SK-N-SH (cell line): ENCODE results near the gene VIPR2. TPM values are rescaled to one million over a fixed set of nuclear protein-coding genes. Genes with fewer than 3 reads are reported as not detected.
A peak's percentile ranks its signal among the peaks of the same experiment; 100 is the strongest.

Experiments
- CTCF ChIA-PET: fragments of 300-600, 350-600 bp; formaldehyde crosslinking; extraction: SDS; loops from one replicate; lab custom pipeline; 2021; lab: Yijun Ruan, JAX
- POLR2A ChIA-PET: fragments of 350-600 bp; sonication (Branson Sonifier 250); formaldehyde crosslinking; extraction: SDS; loops from one replicate; lab custom pipeline; 2020; ENCODE audit warnings: antibody characterized with exemption, inconsistent platforms; lab: Yijun Ruan, JAX
- DNase-seq: peaks from one replicate; pipeline ENCODE4 v3.0.0; 2012
- H2AFZ ChIP-seq: fragments of 200-600 bp; sonication (generic); 2 replicates; pipeline ENCODE4 v1.8.1; 2016; ENCODE audit warnings: antibody characterized with exemption, mild to moderate bottlenecking, low read depth
- H3F3A ChIP-seq: fragments of 200-600 bp; sonication (generic); replicated peaks from 2 replicates; pipeline ENCODE3; 2016; ENCODE audit warnings: antibody characterized with exemption, mild to moderate bottlenecking; ENCODE audit not compliant: insufficient read depth
- H3K27ac ChIP-seq, 2 experiments: fragments of 200-500 bp in 1 of 2; fragments of 200-600 bp in 1 of 2; sonication (Bioruptor generic) in 1 of 2; sonication (generic), shearing (Covaris generic) in 1 of 2; 2 replicates each; pipeline versions ENCODE4 v1.5.1 to v1.6.1; 2014 to 2016; ENCODE audit warnings: low read depth in 2 of 2, inconsistent platforms in 1 of 2, low read length in 1 of 2, mild to moderate bottlenecking in 1 of 2, mixed read lengths in 1 of 2
- H3K27me3 ChIP-seq: fragments of 200-600 bp; sonication (generic), shearing (Covaris generic); 2 replicates; pipeline ENCODE4 v1.6.1; 2016; ENCODE audit warnings: mixed run types; ENCODE audit not compliant: insufficient read depth
- H3K36me3 ChIP-seq, 2 experiments: fragments of 200-500 bp in 1 of 2; fragments of 200-600 bp in 1 of 2; sonication (Bioruptor generic) in 1 of 2; sonication (generic) in 1 of 2; replicated peaks in 1 of 2; 2 replicates each; pipeline versions ENCODE3 to v1.5.1; 2014 to 2016; ENCODE audit warnings: low read length in 1 of 2, mild to moderate bottlenecking in 1 of 2; ENCODE audit not compliant: insufficient read depth in 2 of 2, control insufficient read depth in 1 of 2
- H3K4me1 ChIP-seq, 2 experiments: fragments of 200-500 bp in 1 of 2; fragments of 200-600 bp in 1 of 2; sonication (Bioruptor generic) in 1 of 2; sonication (generic), shearing (Covaris generic) in 1 of 2; 2 replicates each; pipeline versions ENCODE4 v1.5.1 to v1.6.1; 2014 to 2016; ENCODE audit warnings: low read depth in 1 of 2, low read length in 1 of 2, mixed run types in 1 of 2; ENCODE audit not compliant: insufficient read depth in 2 of 2, control insufficient read depth in 1 of 2
- H3K4me2 ChIP-seq: fragments of 200-600 bp; sonication (generic), shearing (Covaris generic); 2 replicates; pipeline ENCODE4 v1.6.1; 2017; ENCODE audit warnings: mixed run types
- H3K4me3 ChIP-seq, 2 experiments: fragments of 200-500 bp in 1 of 2; fragments of 200-600 bp in 1 of 2; sonication (Bioruptor generic) in 1 of 2; sonication (generic), shearing (Covaris generic) in 1 of 2; 2 replicates each; pipeline versions ENCODE4 v1.5.1 to v1.8.1; 2014 to 2016; ENCODE audit warnings: low read depth in 2 of 2, inconsistent platforms in 1 of 2, low read length in 1 of 2, mild to moderate bottlenecking in 1 of 2, mixed read lengths in 1 of 2, moderate library complexity in 1 of 2
- H3K79me2 ChIP-seq: fragments of 200-600 bp; sonication (generic); 2 replicates; pipeline ENCODE4 v1.8.1; 2017; ENCODE audit warnings: mild to moderate bottlenecking; ENCODE audit not compliant: insufficient read depth
- H3K9ac ChIP-seq: fragments of 200-600 bp; sonication (generic); 2 replicates; pipeline ENCODE4 v1.6.1; 2017; ENCODE audit warnings: mixed run types
- H3K9me2 ChIP-seq: fragments of 200-600 bp; sonication (generic); 2 replicates; pipeline ENCODE4 v1.6.1; 2017; ENCODE audit warnings: mixed run types
- H3K9me3 ChIP-seq: fragments of 200-600 bp; sonication (generic); 2 replicates; pipeline ENCODE4 v1.6.1; 2017; ENCODE audit warnings: mixed run types, mild to moderate bottlenecking, moderate library complexity
- H4K20me1 ChIP-seq: fragments of 200-600 bp; sonication (generic); 2 replicates; pipeline ENCODE4 v1.6.1; 2017; ENCODE audit warnings: mild to moderate bottlenecking, mixed run types; ENCODE audit not compliant: insufficient read depth
- CTCF ChIP-seq: fragments of 200-600 bp; sonication (generic); IDR thresholded peaks from 2 replicates; pipeline ENCODE4 v1.6.1; 2017; ENCODE audit warnings: antibody characterized with exemption, mild to moderate bottlenecking, moderate library complexity
- EP300 ChIP-seq, 2 experiments: IDR thresholded peaks; 2 replicates each; pipeline versions ENCODE4 v1.4.0 to v1.6.1; 2012; ENCODE audit warnings: borderline replicate concordance in 1 of 2, low read depth in 1 of 2, low read length in 1 of 2
- FOSL2 ChIP-seq: IDR thresholded peaks from 2 replicates; pipeline ENCODE4 v1.4.0; 2012; ENCODE audit warnings: low read depth, mild to moderate bottlenecking, moderate library complexity, borderline replicate concordance
- GATA2 ChIP-seq: sonication (generic); formaldehyde crosslinking; IDR thresholded peaks from 2 replicates; pipeline ENCODE4 v1.5.0; 2020; ENCODE audit warnings: mild to moderate bottlenecking, missing genetic modification reagents
- MEF2A ChIP-seq: IDR thresholded peaks from 2 replicates; pipeline ENCODE4 v1.4.0; 2012; ENCODE audit warnings: low read depth, borderline replicate concordance
- MXI1 ChIP-seq: IDR thresholded peaks from 2 replicates; pipeline ENCODE4 v1.6.1; 2012; ENCODE audit warnings: mild to moderate bottlenecking, low read depth, low read length, improper control_type of control experiment
- NFIC ChIP-seq: IDR thresholded peaks from 2 replicates; pipeline ENCODE4 v1.4.0; 2012; ENCODE audit warnings: borderline replicate concordance
- NRF1 ChIP-seq: IDR thresholded peaks from 2 replicates; pipeline ENCODE4 v1.6.1; 2012; ENCODE audit warnings: low read depth, mild to moderate bottlenecking, low read length
- POLR2AphosphoS5 ChIP-seq: IDR thresholded peaks from 2 replicates; pipeline ENCODE4 v1.6.1; 2012; ENCODE audit warnings: low read depth, low read length
- RAD21 ChIP-seq: IDR thresholded peaks from 2 replicates; pipeline ENCODE4 v1.6.1; 2012; ENCODE audit warnings: mild to moderate bottlenecking, low read length
- RCOR1 ChIP-seq: fragments of 150-350 bp; IDR thresholded peaks from 2 replicates; pipeline ENCODE4 v1.6.1; 2017; ENCODE audit warnings: antibody characterized with exemption, low read length
- RFX5 ChIP-seq: IDR thresholded peaks from 2 replicates; pipeline ENCODE4 v1.6.1; 2012; ENCODE audit warnings: mild to moderate bottlenecking, improper control_type of control experiment, low read length
- TAF1 ChIP-seq: IDR thresholded peaks from 2 replicates; pipeline ENCODE4 v1.6.1; 2012; ENCODE audit warnings: low read depth, mild to moderate bottlenecking, low read length, moderate library complexity, borderline replicate concordance
- TCF12 ChIP-seq: IDR thresholded peaks from 2 replicates; pipeline ENCODE4 v1.4.0; 2012
- YY1 ChIP-seq: IDR thresholded peaks from 2 replicates; pipeline ENCODE4 v1.4.0; 2012; ENCODE audit warnings: low read depth, mild to moderate bottlenecking
- ZBTB33 ChIP-seq: IDR thresholded peaks from 2 replicates; pipeline ENCODE4 v1.4.0; 2012; ENCODE audit warnings: low read depth, borderline replicate concordance
- WGBS: methylation state at CpG from one replicate; pipeline ENCODE4 v1.1.6; 2017; ENCODE audit warnings: low lambda C conversion rate; 5-methylcytosine and 5-hydroxymethylcytosine counted together
- polyA plus RNA-seq, 3 experiments: library from polyadenylated mRNA; depleted of rRNA; stranded (reverse); fragments of >200 nt; gene quantifications; 2 replicates each; pipeline ENCODE4 v1.2.3, GENCODE V29; 2012
- TF ChIP-seq, protein P1 (sequence below): IDR thresholded peaks from 2 replicates; pipeline ENCODE4; 2012
- TF ChIP-seq, protein P2 (sequence below): fragments of 150-350 bp; IDR thresholded peaks from 2 replicates; pipeline ENCODE4 v1.6.1; 2016; ENCODE audit warnings: mild to moderate bottlenecking, low read depth, low read length
- TF ChIP-seq, protein P3 (sequence below): IDR thresholded peaks from 2 replicates; pipeline ENCODE4 v1.4.0; 2012; ENCODE audit warnings: low read depth

Gene VIPR2
- polyA plus RNA-seq, 1 of the 3 experiments (the other 2 are of a cell fraction) = not detected

DNA sequence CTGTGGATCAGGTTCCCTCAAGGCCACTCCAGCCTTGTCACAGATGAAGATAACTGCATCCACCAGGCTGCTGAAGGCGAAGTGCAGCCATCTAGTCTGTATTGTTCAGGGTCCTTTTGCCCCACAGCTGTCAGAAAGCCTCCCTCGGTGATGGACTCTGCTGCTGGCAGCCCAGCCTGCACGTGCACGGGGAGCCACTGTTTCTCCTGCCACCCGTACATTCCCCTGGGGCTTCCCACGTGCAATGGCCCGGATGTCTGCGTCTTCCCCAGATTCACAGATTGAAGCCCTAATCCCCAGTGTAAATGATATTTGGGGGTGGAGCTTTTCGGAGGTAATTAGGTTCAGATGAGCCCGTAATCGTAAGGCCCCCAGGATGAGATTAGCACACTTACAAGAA, 46.6 kb upstream of the VIPR2 start:
- no peak overlapping the region for H3K4me3 ChIP-seq
- no peak overlapping the region for H3K4me2 ChIP-seq
- H2AFZ ChIP-seq = no peak overlapping the region
- H3K79me2 ChIP-seq = no peaks in the 10 kb centered on the region
- H3K9me3 ChIP-seq = peaks cover 3% of the 10 kb centered on the region; the same call in 1 of the 2 replicates
- no peaks in the 10 kb centered on the region for H3F3A ChIP-seq
- no peaks in the 10 kb centered on the region for H3K36me3 ChIP-seq
- ChIA-PET CTCF (no interaction called here), POLR2A (no interaction called here)
- 30% methylated on average over 11 of the region's 11 CpGs for WGBS
- TF ChIP-seq RCOR1 (no peak), FOSL2 (no peak), NFIC (no peak), YY1 (no peak), GATA2 (CRISPR knock-in tag) (no peak), TAF1 (no peak), RAD21 (no peak), ZBTB33 (no peak), MEF2A (no peak), NRF1 (no peak), CTCF (no peak), EP300 (IDR thresholded peaks at IDR 0.05; ENCODE audit: borderline replicate concordance in 1 of 2, low read depth in 1 of 2, low read length in 1 of 2) (no peak), TCF12 (no peak), POLR2AphosphoS5 (no peak), MXI1 (no peak; the same call in 1 of the 2 replicates), RFX5 (no peak)
- TF ChIP-seq, protein P1, sequence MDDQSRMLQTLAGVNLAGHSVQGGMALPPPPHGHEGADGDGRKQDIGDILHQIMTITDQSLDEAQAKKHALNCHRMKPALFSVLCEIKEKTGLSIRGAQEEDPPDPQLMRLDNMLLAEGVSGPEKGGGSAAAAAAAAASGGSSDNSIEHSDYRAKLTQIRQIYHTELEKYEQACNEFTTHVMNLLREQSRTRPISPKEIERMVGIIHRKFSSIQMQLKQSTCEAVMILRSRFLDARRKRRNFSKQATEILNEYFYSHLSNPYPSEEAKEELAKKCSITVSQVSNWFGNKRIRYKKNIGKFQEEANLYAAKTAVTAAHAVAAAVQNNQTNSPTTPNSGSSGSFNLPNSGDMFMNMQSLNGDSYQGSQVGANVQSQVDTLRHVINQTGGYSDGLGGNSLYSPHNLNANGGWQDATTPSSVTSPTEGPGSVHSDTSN = no peak
- TF ChIP-seq, protein P2, sequence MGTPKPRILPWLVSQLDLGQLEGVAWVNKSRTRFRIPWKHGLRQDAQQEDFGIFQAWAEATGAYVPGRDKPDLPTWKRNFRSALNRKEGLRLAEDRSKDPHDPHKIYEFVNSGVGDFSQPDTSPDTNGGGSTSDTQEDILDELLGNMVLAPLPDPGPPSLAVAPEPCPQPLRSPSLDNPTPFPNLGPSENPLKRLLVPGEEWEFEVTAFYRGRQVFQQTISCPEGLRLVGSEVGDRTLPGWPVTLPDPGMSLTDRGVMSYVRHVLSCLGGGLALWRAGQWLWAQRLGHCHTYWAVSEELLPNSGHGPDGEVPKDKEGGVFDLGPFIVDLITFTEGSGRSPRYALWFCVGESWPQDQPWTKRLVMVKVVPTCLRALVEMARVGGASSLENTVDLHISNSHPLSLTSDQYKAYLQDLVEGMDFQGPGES = no peak
- TF ChIP-seq, protein P3, sequence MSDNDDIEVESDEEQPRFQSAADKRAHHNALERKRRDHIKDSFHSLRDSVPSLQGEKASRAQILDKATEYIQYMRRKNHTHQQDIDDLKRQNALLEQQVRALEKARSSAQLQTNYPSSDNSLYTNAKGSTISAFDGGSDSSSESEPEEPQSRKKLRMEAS = no peak
- H4K20me1 ChIP-seq = no peaks in the 10 kb centered on the region
- H3K9ac ChIP-seq = no peak overlapping the region
- DNase-seq = peak; percentile 48
- no peak overlapping the region for H3K27ac ChIP-seq
- peaks cover 0 to 11% of the 10 kb centered on the region in 2 experiments; a peak in 1 of 4 replicates for H3K4me1 ChIP-seq
- H3K27me3 ChIP-seq = no peaks in the 10 kb centered on the region
- no peaks in the 10 kb centered on the region for H3K9me2 ChIP-seq
